ENCODE measurements around the gene POLE4.

DNA sequence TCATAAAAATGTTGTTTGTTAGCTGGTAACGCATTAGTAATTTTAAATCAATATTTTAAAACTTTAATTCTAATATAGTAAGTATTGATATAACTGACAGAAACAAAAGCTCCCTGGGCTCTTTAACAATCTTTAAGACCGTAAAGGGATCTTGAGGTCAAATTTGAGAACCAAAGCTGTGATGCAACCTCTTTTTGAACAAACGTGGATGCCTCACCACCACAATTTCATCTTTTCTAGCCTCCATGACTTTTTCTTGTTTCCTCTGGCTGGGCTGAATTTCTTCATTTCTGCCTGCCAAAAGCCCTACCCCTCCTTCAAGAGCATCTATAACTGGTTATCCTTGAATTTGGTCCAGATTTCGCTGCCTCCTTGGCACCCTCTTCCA is 563 bp upstream of the POLE4 start:
- TF ChIP-seq POLR2A (IDR thresholded peaks at IDR 0.05; ENCODE audit: low read depth, low read length): no peak
- TF ChIP-seq POLR2AphosphoS5 (IDR thresholded peaks at IDR 0.05; ENCODE audit: low read depth, low read length): no peak
